ENCODE results near the gene CHMP6.

Gene CHMP6

DNA sequence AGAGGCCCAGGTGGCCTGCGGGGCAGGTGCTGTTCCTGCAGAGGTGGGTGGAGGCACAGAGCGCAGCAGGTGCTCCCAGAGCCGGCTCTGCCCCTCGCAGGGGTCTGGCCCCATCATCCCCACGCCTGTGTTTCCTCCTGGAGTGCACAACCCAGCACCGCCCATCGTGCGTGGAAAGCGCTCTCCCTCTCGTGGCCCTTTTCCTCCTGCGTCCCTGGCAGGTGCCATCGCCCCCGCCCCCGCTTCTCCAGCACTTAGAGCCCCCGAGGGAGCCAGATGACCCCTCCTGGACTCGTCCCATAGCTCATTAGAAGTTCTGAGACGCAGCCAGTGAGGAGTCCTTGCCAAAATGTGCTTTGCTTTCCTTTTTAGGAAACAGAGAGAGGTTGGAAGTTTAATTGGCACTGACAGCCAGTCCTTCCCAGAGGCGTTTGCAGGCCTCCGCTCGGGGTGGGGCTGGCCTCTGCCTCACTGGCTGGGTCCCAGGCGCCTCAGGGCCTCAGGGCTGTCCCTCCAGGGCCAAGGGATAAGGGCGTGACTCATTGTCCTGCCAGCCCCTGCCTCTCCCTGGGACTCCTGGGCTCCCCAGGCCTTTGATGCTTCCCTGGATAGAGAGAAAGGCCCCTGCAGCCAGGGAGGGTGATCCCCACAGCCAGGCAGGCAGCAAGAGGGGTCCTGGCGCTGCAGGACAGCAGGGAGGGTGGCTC is 32.2 kb upstream of the CHMP6 start:
- H3K27ac ChIP-seq (ENCODE audit: low read length) = no peak overlapping the region
- no peak overlapping the region for H3K9ac ChIP-seq (ENCODE audit: low read length)
- no peaks in the 10 kb centered on the region for H3K4me1 ChIP-seq (ENCODE audit: control insufficient read depth, low read depth, low read length)
- no peaks in the 10 kb centered on the region for H3K36me3 ChIP-seq (ENCODE audit: control insufficient read depth, low read depth, low read length)
- no peaks in the 10 kb centered on the region for H3K27me3 ChIP-seq (ENCODE audit: control insufficient read depth, insufficient read depth, low read length)
- H3K9me3 ChIP-seq (ENCODE audit: control insufficient read depth, low read depth, low read length) = no peaks in the 10 kb centered on the region
- no peak overlapping the region for H3K4me3 ChIP-seq (ENCODE audit: low read length)

DNA sequence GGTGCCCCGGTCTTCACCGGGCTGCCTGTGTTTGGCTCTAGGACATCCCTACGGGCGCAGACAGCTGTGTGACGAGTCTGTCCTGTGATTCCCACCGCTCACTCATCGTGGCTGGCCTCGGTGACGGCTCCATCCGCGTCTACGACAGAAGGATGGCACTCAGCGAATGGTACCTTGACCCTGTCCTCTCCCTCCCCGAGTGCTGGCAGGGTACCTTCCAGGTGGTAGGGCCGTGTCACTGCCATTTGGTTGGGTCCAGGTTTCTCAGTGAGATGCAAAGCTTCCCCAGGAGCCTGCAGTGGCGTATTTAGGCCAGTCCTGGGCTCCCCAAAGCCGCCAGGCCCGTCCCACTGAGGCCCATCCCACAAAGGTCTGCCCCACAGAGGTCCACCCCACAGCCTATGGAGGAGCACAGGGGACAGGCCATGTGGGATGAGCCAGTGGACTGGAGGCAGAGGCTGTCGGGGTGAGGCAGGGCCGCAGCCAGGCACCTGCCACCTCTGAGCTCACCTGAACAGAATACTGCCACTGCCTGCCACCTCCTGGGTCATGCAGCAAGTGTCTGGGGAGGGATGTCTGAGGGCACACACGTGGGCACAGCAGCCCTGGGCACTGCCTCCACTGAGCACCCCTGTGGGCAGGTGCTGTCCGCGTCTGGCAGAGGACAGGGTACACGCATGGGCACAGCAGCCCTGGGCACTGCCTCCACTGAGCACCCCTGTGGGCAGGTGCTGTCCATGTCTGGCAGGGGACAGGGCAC is 31.4 kb upstream of the CHMP6 start:
- Histone ChIP-seq H3K9me3 (ENCODE audit: control insufficient read depth, low read depth, low read length) (no peaks in the 10 kb centered on the region), H3K9ac (ENCODE audit: low read length) (no peak overlapping the region), H3K36me3 (ENCODE audit: control insufficient read depth, low read depth, low read length) (no peaks in the 10 kb centered on the region), H3K4me1 (ENCODE audit: control insufficient read depth, low read depth, low read length) (no peaks in the 10 kb centered on the region), H3K4me3 (ENCODE audit: low read length) (no peak overlapping the region), H3K27ac (ENCODE audit: low read length) (no peak overlapping the region), H3K27me3 (ENCODE audit: control insufficient read depth, insufficient read depth, low read length) (no peaks in the 10 kb centered on the region)

DNA sequence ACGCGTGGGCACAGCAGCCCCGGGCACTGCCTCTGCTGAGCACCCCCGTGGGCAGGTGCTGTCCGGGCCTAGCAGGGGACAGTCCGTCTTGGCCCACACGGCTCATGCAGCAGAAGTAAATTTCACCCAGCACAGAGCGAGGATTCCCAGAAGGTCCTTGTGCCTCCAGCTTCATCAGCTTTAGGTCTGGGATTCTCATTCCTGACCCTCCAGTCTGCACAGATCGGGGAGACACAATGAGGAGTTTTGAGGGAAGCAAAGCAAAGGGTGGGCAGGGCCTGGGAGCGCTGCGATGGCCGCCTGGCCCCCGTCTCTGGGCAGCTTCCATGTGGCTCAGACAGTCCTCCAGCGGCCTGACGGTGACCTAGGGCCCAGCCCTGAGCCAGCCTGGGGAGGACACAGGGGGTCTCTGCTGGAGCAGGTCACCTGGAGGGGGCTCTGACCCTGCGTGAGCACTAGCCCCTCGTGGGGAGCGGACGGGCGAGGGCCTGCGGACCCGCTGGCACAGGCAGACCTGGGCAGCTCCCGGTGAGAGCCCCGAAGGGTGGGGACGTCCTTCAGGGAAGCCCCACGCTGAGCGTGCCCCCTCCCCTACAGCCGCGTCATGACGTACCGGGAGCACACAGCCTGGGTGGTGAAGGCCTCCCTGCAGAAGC is 30.7 kb upstream of the CHMP6 start:
- no peaks in the 10 kb centered on the region for H3K27me3 ChIP-seq (ENCODE audit: control insufficient read depth, insufficient read depth, low read length)
- no peak overlapping the region for H3K9ac ChIP-seq (ENCODE audit: low read length)
- H3K27ac ChIP-seq (ENCODE audit: low read length) = no peak overlapping the region
- no peaks in the 10 kb centered on the region for H3K9me3 ChIP-seq (ENCODE audit: control insufficient read depth, low read depth, low read length)
- H3K4me1 ChIP-seq (ENCODE audit: control insufficient read depth, low read depth, low read length) = no peaks in the 10 kb centered on the region
- H3K4me3 ChIP-seq (ENCODE audit: low read length) = no peak overlapping the region
- no peaks in the 10 kb centered on the region for H3K36me3 ChIP-seq (ENCODE audit: control insufficient read depth, low read depth, low read length)

GRCh38 chr17:80961541-80962330 is 29.9 kb upstream of the CHMP6 start:
- Histone ChIP-seq H3K27me3 (ENCODE audit: control insufficient read depth, insufficient read depth, low read length) (no peaks in the 10 kb centered on the region), H3K36me3 (ENCODE audit: control insufficient read depth, low read depth, low read length) (no peaks in the 10 kb centered on the region), H3K9ac (ENCODE audit: low read length) (no peak overlapping the region), H3K4me3 (ENCODE audit: low read length) (no peak overlapping the region), H3K9me3 (ENCODE audit: control insufficient read depth, low read depth, low read length) (no peaks in the 10 kb centered on the region), H3K27ac (ENCODE audit: low read length) (no peak overlapping the region), H3K4me1 (ENCODE audit: control insufficient read depth, low read depth, low read length) (no peaks in the 10 kb centered on the region)

- Histone ChIP-seq H3K27ac (ENCODE audit: low read length) (no peak overlapping the region), H3K27me3 (ENCODE audit: control insufficient read depth, insufficient read depth, low read length) (no peaks in the 10 kb centered on the region), H3K4me1 (ENCODE audit: control insufficient read depth, low read depth, low read length) (no peaks in the 10 kb centered on the region), H3K9ac (ENCODE audit: low read length) (no peak overlapping the region), H3K4me3 (ENCODE audit: low read length) (no peak overlapping the region), H3K9me3 (ENCODE audit: control insufficient read depth, low read depth, low read length) (no peaks in the 10 kb centered on the region), H3K36me3 (ENCODE audit: control insufficient read depth, low read depth, low read length) (no peaks in the 10 kb centered on the region)
Measured at GRCh38 chr17:80962356-80963329, 29.0 kb upstream of the CHMP6 start.

DNA sequence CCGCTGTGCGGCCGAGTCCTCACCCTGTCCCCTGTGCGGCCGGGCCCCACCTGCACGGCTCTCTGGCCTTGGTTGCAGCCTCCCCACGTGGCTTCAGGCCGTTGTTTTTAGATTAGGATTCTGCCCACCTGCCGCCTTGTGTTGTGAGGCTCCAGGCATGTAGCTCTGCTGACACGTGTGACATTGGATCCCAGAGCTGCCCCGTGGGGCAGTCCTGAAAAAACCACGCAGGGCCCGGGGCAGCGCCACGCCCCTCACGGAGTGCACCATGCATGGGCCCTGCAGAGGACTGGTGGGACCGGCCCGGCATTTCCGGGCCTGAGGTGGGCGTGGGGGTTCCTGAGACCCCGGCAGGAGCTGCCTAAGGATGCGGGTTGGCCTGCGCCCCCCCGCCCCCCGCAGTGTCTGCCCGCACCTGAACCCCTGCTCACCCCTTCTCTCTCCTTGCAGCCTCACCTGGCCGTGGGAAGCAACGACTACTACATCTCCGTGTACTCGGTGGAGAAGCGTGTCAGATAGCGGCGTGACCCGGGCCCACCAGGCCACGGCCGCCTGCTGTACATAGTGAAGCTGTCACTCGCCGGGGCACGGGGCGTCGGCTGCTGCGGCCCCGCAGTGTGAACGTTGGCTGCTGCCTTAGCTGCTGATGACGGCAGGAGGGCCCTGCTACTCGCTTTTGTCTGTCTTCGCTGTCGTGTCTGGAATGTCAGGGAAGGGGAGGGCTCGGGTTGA is 27.7 kb upstream of the CHMP6 start:
- no peaks in the 10 kb centered on the region for H3K27me3 ChIP-seq (ENCODE audit: control insufficient read depth, insufficient read depth, low read length)
- H3K4me3 ChIP-seq (ENCODE audit: low read length) = no peak overlapping the region
- H3K9me3 ChIP-seq (ENCODE audit: control insufficient read depth, low read depth, low read length) = no peaks in the 10 kb centered on the region
- no peak overlapping the region for H3K27ac ChIP-seq (ENCODE audit: low read length)
- H3K36me3 ChIP-seq (ENCODE audit: control insufficient read depth, low read depth, low read length) = no peaks in the 10 kb centered on the region
- no peak overlapping the region for H3K9ac ChIP-seq (ENCODE audit: low read length)
- no peaks in the 10 kb centered on the region for H3K4me1 ChIP-seq (ENCODE audit: control insufficient read depth, low read depth, low read length)

GRCh38 chr17:80964544-80964856 is 27.1 kb upstream of the CHMP6 start:
- Histone ChIP-seq H3K9ac (ENCODE audit: low read length) (no peak overlapping the region), H3K27me3 (ENCODE audit: control insufficient read depth, insufficient read depth, low read length) (no peaks in the 10 kb centered on the region), H3K4me3 (ENCODE audit: low read length) (no peak overlapping the region), H3K9me3 (ENCODE audit: control insufficient read depth, low read depth, low read length) (no peaks in the 10 kb centered on the region), H3K4me1 (ENCODE audit: control insufficient read depth, low read depth, low read length) (no peaks in the 10 kb centered on the region), H3K27ac (ENCODE audit: low read length) (no peak overlapping the region), H3K36me3 (ENCODE audit: control insufficient read depth, low read depth, low read length) (no peaks in the 10 kb centered on the region)

DNA sequence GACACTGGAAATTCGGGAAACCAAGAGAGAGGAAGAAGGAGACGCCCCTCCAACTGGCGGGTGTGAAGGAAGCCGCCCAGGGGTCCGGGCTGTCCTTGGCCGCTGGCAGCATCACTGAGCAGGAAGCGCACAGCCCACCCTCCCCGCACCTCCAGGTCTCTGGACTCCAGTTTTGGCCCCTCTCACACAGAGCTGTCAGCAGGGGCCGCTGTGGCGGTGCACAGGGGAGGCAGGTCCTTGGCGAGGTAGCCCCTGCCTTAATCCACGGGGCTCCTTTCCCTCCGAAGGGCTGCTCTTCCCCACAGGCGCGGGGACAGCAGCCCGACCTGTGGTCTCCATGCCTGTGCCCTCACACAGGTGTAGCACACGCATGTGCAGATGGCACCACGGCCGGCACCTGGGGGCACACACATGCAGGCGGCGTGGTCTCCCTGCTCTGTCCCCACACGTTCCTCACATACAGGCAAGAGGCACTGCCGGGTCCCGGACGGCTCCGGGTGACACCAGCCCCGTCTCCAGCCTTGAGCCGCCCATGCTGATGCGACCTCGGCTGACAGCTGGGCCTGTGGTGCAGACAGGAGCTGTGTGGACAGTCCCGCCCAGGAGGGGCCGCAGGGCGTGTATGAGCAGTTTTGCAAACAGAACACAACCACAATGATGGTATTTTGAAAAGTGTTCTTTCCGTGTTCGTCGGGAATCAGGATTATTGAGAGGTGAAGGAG is 26.6 kb upstream of the CHMP6 start:
- Histone ChIP-seq H3K36me3 (ENCODE audit: control insufficient read depth, low read depth, low read length) (no peaks in the 10 kb centered on the region), H3K4me3 (ENCODE audit: low read length) (no peak overlapping the region), H3K27me3 (ENCODE audit: control insufficient read depth, insufficient read depth, low read length) (no peaks in the 10 kb centered on the region), H3K4me1 (ENCODE audit: control insufficient read depth, low read depth, low read length) (no peaks in the 10 kb centered on the region), H3K9me3 (ENCODE audit: control insufficient read depth, low read depth, low read length) (no peaks in the 10 kb centered on the region), H3K27ac (ENCODE audit: low read length) (no peak overlapping the region), H3K9ac (ENCODE audit: low read length) (no peak overlapping the region)

DNA sequence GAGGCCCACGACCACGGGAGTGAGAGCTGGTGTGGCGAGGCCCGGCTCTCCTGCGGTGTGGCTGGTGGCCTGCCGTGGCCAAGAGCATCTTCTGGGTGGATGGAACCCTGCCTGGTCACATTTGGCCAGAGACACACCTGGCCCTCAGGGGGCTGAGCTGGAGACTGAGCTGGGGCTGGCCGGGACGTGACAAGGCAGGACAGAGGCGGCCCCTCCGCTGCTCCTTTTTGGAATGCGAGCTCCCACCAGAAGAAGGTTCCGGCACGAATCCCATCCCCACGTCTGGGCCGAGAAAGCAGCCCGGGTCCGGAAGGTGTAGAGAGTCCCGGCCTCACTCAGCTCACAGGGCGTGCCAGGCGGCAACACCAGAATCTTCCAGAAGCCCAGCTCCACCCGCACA is 26.0 kb upstream of the CHMP6 start:
- Histone ChIP-seq H3K27me3 (ENCODE audit: control insufficient read depth, insufficient read depth, low read length) (no peaks in the 10 kb centered on the region), H3K9me3 (ENCODE audit: control insufficient read depth, low read depth, low read length) (no peaks in the 10 kb centered on the region), H3K9ac (ENCODE audit: low read length) (no peak overlapping the region), H3K36me3 (ENCODE audit: control insufficient read depth, low read depth, low read length) (no peaks in the 10 kb centered on the region), H3K27ac (ENCODE audit: low read length) (no peak overlapping the region), H3K4me3 (ENCODE audit: low read length) (no peak overlapping the region), H3K4me1 (ENCODE audit: control insufficient read depth, low read depth, low read length) (no peaks in the 10 kb centered on the region)

DNA sequence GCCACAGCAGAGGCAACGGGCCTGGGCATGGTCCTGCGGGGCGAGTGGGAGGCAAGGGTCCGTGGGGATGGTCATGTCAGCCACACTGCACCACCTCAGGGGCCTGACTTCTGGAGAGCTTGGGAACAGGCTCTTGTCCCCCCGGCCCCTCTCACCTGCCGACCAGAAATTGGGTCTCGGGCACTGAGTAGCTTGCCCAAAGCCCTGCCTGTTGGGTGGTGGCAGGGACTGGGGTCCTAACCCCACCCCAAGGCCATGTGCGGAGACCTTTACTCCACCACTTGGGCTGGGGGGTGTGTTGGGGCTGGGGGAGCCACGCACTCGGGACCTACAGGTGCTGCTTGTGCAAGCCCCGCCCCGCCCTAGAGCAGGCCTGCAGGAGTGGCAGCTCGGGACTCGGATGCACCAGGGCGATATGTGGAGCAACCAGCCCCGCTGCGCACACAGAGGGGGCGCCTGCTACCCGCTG is 24.2 kb upstream of the CHMP6 start:
- Histone ChIP-seq H3K36me3 (ENCODE audit: control insufficient read depth, low read depth, low read length) (no peaks in the 10 kb centered on the region), H3K4me1 (ENCODE audit: control insufficient read depth, low read depth, low read length) (no peaks in the 10 kb centered on the region), H3K27ac (ENCODE audit: low read length) (no peak overlapping the region), H3K9me3 (ENCODE audit: control insufficient read depth, low read depth, low read length) (no peaks in the 10 kb centered on the region), H3K4me3 (ENCODE audit: low read length) (no peak overlapping the region), H3K9ac (ENCODE audit: low read length) (no peak overlapping the region), H3K27me3 (ENCODE audit: control insufficient read depth, insufficient read depth, low read length) (no peaks in the 10 kb centered on the region)
